Stimulated activated CD8-positive, alpha-beta memory T cell treated with anti-CD3 and anti-CD28 coated beads, Interleukin-15, amount 100 ng/mL, for 24 hours (primary cell): Measurements from ENCODE around the gene OTOP2.
A peak's percentile ranks its signal among the peaks of the same experiment; 100 is the strongest.
"Not testable (repeated sequence)": the region's sequence is repeated elsewhere in the genome, so short reads cannot be mapped to it uniquely, and the experiment has no call there.

Source experiments
- DNase-seq: peaks from one replicate; pipeline ENCODE4 v3.0.0-alpha.2; 2020; ENCODE audit warnings: low read depth

OTOP2 gene

DNA sequence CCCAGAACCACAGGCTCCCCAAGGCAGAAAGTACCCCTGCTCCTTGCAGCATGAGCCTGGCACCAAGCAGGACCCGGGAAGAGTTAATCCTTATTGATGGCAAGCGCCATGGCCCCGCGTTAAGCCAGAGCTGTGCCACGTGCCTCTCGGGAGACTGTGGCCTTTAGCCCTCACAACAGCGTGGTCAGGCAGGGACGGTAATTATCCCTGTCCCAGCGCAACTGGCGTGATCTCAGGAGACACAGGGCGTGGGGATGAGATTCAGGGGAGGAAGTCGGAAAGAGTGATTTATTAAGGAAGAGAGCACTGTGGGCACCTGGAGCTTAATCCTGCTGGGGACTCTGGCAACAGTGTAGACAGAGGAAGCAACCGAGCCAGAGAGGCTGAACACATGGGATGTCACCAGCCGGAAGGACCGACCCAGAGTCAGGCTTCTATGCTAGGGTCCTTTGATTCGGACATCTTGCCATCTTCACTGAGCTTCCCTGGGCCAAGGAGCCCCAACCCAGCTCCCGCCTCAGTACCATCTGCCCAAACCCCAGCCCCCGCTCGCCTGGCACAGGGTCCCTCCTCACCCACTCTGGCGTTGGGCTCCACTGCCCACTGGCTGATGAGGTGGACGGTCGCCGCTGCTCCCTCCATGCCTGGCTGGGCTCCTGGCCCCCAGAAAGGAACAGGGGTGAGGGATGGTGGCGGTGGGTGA is 28.5 kb downstream of the OTOP2 start:
- DNase-seq = no peak

DNA sequence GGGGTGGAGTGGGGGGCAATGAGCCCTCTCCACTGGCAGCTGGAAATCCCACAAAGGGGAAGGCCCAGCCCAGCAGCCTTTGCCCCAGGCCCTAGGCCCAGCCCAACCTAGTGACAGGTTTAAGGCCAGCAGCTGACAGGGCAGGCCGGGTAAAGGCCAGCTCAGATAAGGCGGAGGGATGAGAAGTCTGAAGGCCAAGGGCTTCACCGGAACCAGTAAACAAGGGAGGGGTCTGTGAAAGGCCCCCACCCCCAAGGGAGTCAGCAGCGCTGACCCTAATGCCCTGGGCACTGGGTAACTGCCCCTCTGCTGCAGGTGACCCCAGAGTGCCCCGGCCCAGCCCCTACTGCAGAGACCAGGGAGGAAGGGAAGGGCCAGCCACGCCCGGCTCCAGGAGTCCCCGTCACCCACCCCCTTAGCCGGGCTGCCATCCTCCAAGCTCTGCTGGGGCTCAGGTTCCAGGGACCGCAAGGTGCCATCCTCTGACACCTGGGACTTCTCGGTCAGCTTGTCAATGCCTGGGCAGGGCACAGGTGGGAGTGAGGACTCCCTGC is 29.1 kb downstream of the OTOP2 start:
- no peak for DNase-seq

DNA sequence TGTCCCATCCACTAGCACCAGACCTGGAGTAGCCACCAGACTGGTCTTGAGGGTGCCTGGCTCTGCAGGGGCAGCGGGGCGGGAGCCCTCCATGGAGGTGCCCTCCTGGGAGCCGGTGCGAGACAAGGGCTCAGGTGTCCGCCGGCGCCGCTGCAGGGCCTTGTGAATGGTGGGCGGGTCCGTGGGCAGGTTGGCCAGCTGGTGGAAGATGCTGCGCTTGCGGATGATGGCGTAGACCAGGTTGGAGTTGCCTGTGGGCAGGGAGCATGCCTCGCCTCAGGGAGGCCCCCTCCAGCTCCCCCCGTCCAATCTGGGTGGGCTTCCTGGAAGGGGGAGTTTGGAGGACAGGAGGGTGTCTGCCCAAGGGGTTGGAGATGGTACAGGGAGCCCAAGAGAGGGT is 30.0 kb downstream of the OTOP2 start:
- DNase-seq = no peak

DNA sequence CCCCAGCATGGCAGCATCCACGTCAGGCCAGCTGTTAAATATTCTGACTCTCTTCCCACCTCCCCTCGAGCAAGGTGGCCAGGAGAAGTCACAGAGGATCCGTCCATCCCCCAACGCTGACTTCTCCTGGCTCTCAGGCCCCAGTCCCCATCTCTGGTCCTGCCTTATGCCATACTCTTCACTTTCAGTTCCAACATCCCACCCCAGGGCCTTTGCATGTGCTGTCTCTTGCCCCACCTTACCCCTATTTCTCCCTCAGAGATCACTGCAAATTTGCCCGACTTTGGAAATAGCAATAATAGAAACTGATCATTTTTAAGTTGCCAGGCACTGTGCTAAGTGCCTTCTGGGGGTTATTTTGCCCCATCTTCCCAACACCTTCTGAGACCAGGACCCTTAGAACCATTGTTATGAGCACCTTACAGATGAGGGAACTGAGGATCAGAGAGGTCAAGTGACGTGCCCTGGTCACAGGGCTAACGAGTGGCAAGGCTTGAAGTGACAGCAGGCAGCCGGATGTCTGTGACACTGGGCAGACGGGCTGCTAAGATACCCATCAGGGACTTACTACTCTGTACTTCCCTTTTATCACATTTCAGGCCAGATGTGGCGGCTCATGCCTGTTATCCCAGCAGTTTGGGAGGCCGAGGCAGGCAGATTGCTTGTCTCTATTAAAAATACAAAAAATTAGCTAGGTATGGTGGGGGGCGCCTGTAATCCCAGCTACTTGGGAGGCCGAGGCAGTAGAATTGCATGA is 30.8 kb downstream of the OTOP2 start:
- DNase-seq = no peak

DNA sequence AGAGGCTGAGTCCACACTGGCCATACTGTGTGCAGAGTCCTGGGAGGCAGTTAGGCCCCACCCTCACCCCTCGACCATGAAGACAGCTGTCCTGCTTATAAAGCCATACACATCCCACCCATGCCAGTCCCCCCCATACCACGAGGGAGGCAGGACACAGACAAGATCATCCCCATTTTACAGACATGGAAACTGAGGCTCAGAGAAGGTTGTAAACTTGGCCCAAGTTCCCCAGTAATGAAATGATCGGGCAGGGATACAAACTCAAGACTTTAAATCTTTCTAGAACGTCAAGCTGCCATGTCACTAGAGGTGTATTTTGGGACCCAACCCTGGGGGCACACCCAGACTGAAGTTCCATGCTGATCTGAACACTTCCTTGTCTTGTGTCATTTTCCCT is 32.0 kb downstream of the OTOP2 start:
- DNase-seq = no peak

DNA sequence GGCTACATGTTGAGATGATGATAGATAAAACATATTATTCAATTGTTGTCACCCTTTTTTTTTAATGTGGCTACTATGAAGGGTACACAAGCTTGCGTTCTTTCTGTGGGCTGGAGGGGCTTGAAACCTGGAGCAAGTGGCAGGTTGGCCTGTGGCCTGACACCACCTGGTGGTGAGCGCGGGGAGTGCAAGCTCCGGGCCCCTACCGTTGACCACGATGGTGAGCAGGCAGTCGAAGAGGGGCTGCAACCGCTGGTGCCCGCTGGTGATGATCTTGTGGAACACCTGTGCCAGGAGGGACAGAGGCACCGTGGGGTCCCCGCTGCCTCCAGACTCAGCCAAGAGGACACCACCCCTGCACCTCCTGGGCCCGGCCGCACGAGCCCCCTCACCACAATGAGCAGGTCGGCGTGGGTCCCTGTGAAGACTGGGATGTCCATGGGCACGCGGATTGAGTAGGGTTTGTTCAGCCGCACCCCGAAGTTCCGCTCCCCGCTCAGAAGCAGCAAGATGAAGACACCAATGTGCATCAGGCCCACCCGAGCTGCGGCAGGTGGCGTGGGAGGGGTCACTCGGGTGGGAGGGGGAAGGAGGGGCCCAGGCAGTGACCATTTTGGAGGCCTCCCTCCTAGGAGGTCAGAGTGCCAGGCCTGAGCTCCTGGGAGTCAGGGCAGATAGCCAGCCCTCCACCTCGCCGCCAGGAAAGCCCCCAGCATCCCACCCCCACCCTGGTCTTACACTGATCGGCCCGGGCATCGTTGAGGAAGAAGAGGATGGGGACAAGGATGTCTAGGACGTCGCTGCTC is 34.1 kb downstream of the OTOP2 start:
- peak; percentile 81 for DNase-seq

DNA sequence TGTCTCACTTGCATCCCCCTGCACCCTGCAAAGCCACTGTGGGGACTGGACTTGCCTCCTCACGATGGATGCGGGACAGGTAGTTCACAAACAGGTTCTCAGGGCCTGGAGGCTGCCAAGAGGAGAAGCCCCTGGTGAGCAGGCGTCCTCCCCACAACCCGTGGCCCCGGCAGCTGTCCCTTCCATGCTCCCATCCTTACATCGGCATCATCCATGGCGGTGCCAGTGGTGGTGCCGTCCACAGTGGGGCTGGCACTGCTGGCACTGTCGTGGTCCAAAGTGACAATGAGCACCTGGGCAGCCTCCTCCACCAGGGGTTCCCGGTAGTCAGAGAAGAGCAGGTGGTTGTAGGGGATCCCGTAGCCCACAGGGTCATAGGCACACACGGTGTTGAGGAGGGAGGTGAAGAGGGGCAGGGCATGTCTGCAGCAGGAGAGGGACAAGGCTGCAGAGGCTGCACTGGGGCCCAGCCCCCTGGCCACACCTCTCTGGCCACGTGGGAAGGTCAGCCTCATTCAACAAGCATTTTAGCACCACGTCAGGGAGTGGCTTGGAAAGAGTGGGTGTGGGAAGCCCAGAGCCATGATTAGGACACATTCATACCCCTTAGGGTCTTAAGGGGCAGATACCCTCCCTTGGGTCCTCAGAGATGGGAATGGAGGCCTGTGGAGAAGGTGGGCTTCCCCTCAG is 35.9 kb downstream of the OTOP2 start:
- no peak for DNase-seq

DNA sequence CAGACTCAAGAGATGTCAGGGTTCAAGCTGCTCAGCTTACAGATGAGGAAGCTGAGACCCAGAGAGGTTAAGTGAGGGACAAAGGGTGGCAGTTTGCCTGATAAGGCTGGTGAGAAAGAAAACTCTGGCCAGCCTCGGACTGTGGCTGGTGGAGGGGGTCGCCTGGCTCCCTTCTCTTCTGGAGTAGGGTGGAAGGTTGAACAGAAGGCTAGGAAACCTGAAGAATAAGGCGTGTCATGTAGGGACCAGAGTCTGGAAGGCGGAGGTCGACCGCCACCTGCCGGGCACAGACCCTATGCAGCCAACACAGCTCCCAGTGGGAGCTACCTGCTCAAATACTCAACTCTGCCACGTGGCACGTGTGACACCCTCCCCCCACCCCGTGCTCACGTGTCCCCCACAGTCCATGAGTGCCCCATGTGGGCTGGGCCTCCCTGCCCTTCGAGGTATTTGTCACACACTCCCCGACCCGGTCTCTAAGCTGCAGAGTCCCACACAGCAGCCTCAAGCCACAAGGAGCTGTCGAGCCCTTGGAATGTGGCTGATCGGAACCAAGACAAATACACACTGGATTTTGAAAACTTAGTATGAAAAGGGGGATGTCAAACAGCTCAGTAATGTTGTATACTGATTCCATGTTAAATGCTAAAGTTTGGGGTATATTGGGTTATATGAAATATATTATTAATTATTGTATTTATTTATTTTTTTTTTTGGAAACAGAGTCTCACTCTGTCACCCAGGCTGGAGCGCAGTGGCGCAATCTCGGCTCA is 36.7 kb downstream of the OTOP2 start:
- DNase-seq = no peak

DNA sequence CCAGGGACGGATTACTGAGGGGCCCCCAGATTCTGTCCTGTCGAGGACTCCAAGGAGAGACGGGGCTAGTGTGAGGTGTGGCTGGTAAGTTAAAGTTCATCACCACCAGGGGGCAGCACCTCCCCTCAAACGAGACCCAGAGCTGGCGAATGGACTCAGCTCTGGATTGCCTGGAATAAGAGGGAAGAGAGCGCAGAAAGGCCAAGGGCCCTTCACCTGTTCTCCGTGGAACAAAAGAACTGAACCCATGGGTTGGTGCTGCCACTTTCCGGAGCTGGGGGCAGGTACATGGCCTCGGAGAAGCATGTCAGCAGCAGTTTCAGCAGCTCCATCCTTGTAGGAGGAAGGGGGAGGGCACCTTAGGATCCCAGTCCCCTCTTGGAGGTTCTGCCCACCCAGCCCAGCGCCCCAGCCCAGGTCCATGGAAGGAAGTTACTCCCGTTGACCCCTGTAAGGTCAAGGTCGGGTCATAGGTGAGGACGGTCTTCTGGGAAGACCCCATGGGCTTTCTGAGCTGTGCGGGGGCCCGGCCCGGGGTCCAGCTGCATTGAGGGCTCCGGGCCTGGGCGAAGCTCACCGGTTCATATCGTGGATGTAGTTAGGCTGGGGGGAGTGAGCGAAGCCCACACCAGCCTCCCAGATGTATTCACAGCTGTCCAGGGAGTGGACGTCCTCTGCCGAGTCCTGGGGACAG is 37.7 kb downstream of the OTOP2 start:
- DNase-seq = peak; percentile 76

DNA sequence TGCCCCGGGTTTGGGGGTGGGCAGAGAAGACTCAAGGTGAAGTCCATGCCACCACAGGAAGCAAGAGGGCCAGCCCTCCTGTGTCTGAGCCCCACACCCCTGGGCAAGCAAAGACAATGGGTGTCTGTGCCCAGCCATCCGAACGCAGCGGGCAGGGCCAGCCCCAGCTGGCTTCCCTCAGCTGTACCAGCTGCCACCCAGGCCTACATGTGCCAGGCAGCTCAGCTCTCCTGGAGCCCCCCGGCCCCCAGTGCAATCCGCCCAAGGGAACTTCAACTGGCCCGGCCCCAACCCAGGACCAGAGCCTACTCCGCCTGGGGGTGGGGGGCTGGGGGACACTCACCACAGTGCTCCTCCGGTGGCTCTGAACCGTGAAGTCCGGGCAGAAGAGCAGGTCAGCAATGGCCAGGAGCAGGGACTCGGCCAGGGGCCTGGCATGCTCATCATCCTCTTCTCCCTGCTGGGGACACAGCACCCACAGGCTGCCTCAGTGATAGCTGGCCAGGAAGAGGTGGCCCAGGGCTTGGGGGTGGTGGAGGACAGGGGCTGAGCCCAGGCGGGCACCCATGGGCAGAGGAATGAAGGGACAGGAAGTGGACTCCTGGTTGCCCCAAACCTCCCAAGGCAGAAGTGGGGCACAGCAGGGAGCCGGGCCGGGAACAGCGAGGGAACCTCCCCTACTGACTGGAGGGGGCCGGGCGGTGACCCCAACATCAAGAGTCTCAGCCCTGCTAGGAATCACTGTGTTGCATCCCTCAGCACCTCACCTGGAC is 38.7 kb downstream of the OTOP2 start:
- no peak for DNase-seq

DNA sequence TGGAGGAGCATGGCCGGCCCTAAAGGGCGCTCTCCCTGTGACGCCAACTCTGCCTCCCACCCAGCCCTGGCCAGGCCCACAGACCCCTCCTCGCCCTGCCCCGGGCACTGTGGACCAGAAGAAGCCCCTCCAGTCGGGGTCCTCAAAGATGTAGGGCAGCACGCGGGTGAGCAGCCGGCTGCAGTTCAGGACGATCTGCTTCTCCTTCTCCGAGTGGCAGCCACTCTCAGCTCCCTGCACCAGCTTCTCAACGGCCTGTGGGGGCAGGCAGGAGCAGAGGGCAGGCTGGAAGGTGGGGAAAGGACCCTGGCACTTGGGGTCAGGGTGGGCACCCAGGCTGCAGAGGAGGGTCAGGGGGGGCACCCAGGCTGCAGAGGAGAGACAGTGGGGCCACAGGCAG is 39.6 kb downstream of the OTOP2 start:
- no peak for DNase-seq

DNA sequence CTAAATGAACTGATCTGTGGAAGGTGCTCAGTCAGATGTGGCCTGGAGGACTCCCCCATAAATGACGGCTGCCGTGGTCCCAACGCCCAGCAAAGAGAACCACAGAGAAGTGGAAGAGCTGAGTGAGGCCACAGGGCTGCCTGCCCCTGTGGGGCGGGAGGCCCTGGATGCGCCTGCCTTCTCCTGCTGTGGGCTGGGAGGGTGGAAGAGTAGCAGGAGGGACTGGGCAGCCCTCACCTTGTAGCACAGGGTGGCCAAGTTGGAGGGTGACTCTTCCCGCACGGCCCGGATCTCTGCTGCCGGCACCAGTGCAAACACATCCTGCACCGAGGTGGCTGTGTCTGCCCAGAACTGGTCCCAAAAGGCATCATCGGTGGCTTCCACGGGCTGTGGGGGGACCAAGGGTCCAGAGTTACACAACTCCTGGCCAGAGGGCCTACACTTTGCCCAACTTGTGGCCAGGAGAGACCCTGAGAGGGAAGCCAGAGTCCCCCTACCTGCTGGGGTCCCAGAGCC is 40.2 kb downstream of the OTOP2 start:
- no peak for DNase-seq

DNA sequence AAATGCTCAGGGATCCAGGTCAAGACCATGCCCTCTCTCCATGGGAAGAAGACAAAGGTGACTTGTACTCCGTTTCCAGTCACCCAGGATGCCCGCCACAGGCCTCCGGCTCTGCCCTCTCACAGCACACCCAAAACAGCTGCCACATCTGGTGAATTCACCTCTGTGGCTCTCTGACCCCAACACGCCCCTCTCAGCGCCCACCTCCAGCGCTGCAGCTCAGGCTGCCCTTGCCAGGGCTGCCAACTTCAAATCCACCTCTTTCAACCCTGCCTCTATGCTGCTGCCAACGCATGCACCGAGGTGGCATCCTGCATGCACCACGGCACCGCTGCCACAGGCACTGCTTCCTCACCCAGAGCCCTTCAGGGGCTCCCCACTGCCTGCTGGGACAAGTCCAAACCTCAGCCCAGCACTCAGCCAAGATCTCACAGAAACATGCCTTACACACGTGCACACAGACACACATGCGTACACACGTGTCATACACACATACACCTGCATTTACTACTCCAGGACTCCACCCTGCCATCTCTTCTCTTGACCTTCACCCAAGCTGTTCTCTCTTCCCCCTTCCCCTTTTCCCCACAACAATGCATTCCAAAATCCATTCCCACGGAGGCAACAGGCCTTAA is 41.0 kb downstream of the OTOP2 start:
- DNase-seq = no peak

DNA sequence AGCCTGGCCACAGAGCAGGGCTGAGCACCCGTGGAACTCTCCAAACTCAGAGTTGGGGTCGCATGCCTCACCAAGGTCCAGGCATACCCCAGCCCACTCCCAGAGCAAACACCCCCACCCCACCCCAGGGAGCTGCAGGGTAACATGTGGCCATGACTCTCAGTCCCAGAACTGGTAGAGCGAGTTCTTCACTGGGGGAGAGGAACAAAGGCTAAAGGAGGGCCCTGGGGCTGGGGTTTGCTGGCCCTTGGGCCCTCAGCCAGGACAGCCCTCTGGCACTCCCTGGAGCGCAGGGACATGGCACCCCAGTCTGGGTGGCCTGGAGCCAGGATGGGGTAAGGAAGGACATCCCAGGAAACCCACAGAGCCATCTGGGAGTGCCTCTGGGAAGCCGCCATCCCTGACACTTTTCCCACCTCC is 44.3 kb downstream of the OTOP2 start:
- no peak for DNase-seq

DNA sequence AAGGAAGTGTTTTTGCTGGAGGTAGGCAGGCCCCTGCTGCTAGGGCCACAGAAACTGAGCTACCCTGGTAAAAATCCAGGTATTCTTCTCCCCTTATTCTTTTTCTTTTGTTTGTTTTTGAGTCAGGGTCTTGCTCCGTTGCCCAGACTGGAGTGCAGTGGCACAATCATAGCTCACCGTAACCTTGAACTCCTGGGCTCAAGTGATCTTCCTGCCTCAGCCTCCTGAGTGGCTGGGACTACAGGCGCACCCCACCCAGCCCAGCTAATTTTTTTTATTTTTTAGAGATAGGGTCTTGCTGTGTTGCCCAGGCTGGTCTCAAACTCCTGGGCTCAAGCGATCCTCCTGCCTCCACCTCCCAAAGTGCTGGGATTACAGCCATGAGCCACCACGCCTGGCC is 45.4 kb downstream of the OTOP2 start:
- DNase-seq = not testable (repeated sequence)

DNA sequence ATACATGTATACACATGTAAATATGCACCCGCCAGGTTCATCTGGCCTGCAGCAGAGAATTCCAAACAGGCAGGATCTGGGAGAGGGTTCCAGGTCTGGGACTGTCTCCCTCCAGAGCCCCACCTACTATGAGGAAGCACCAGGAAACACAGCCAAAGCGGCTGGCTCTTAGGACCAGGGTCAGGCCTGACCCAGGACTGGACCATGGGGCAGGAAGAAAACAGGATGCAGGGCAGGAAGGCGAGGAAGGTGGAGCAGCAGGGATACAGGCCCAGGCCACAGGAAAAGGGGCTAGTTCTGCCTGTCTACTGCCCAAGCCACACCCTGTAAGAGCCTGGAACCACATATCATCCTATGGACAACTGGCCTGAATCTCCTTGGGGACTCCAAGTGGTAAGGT is 46.3 kb downstream of the OTOP2 start:
- DNase-seq = no peak

DNA sequence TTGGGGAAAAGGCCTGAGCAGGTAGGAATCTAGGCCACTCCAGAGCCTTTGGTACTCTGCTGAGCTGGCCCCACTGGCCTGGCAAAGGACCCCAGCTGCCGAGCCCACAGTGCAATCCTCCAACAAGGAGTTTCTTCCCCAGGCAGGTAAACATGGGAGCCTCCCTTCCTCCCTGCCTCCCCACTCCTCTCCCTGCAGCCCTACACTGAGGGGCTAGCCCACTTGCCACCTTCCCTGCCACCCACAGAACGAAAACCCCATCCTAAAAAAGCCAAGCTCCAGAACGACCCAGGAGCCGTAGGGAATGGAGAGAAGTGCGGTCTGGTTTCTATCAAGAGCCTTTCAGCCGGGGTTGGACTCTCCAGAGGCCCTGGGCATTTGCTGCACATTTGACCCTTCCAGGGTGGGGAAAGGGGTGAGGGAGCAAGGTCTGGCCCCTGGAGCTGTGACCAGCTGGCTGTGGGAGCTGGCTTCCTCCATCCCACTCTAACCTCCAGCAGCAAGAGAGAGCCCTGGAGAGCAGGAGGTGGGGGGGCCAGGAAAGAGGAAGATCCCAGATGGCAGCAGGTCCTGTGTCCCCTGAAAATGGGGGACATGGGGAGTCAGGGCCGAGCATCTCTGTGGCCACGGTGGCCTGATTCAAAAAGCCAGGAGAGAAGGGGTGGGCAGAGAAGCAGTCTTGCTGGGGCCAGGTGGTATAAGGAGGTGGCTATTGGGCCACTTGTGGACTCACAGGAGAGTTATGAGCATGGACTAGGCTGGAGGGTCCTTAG is 47.2 kb downstream of the OTOP2 start:
- no peak for DNase-seq

DNA sequence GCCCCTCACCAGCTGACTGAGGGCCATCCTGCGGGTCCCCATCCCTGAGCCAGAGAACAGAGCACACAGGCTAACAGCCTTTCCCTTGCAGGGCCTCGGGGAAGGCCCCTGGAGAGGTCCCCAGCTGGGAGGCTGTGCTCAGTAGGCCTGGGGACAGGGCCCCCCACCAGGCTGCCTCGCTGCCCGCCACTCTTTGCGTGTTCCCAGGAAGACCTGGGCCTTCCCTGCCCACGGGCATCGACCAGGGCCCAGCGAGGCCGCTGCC is 47.7 kb downstream of the OTOP2 start:
- DNase-seq = no peak
